Measurements from ENCODE around the gene KCNA4. TPM values are rescaled to one million over a fixed set of nuclear protein-coding genes. Genes with fewer than 3 reads are reported as not detected.

Gene KCNA4
- polyA plus RNA-seq, 3 donors = not detected

- Histone ChIP-seq H3K9ac (ENCODE audit: insufficient read depth, low read length, poor library complexity, severe bottlenecking) (no peak overlapping the region), H3K36me3 (replicated peaks in 1 of 2; ENCODE audit: control insufficient read depth in 1 of 2, insufficient read depth in 2 of 2, low read length in 2 of 2) (no peaks in the 10 kb centered on the region), H3K4me3 (replicated peaks in 1 of 3; ENCODE audit: low read depth in 2 of 3, low read length in 3 of 3) (no peak overlapping the region), H3K27ac (ENCODE audit: low read depth in 1 of 2, low read length in 2 of 2) (no peak overlapping the region), H4K20me1 (ENCODE audit: insufficient read depth, low read length) (no peaks in the 10 kb centered on the region), H2AFZ (ENCODE audit: insufficient read depth, low read depth, low read length, poor library complexity, severe bottlenecking) (no peak overlapping the region), H3K4me2 (replicated peaks; ENCODE audit: extremely low read depth, low read length, poor library complexity, severe bottlenecking) (no peak overlapping the region), H3K9me3 (replicated peaks in 1 of 2; ENCODE audit: control insufficient read depth in 1 of 2, insufficient read depth in 1 of 2, low read length in 2 of 2) (peaks cover 8 to 26% of the 10 kb centered on the region in 2 donors), H3K4me1 (ENCODE audit: control insufficient read depth in 1 of 2, insufficient read depth in 2 of 2, low read length in 2 of 2) (no peaks in the 10 kb centered on the region), H3K27me3 (ENCODE audit: control insufficient read depth in 2 of 2, insufficient read depth in 2 of 2, low read length in 2 of 2) (peaks cover 20 to 27% of the 10 kb centered on the region in 2 donors), H3K79me2 (ENCODE audit: insufficient read depth, low read length) (no peaks in the 10 kb centered on the region)
- Mint-ChIP-seq H3K4me1 (no peaks in the 10 kb centered on the region), H3K9me3 (peaks cover 0 to 11% (median 3%) of the 10 kb centered on the region in 7 donors), H3K36me3 (no peaks in the 10 kb centered on the region), H3K4me3 (no peak overlapping the region), H3K27me3 (ENCODE audit: low read depth in 3 of 3) (peaks cover 4% of the 10 kb centered on the region in 3 donors), H3K27ac (no peak overlapping the region)
- WGBS (ENCODE audit: insufficient coverage) = 83% methylated on average over 6 of the region's 15 CpGs
- no peak for DNase-seq
- intact Hi-C loops (cut with micrococcal nuclease) = no loop called here
- TF ChIP-seq CTCF (IDR thresholded peaks at IDR 0.05) = no peak
These were observed 4.5 kb downstream of the KCNA4 start for GRCh38 chr11:30012346-30012745.

- no CpG with 5 or more reads among the region's 3 CpGs for WGBS (ENCODE audit: insufficient coverage)
- H2AFZ ChIP-seq (ENCODE audit: insufficient read depth, low read depth, low read length, poor library complexity, severe bottlenecking) = no peak overlapping the region
- intact Hi-C loops (cut with micrococcal nuclease) = no loop called here
- Mint-ChIP-seq H3K4me3 (no peak overlapping the region), H3K9me3 (peaks cover 0 to 2% (median 0%) of the 10 kb centered on the region in 7 donors), H3K4me1 (no peaks in the 10 kb centered on the region), H3K36me3 (no peaks in the 10 kb centered on the region), H3K27me3 (ENCODE audit: low read depth in 3 of 3) (peaks cover 0 to 2% (median 0%) of the 10 kb centered on the region in 3 donors), H3K27ac (no peak overlapping the region)
- H3K27me3 ChIP-seq (ENCODE audit: control insufficient read depth in 2 of 2, insufficient read depth in 2 of 2, low read length in 2 of 2) = no peaks in the 10 kb centered on the region
- H3K27ac ChIP-seq (ENCODE audit: low read depth in 1 of 2, low read length in 2 of 2) = no peak overlapping the region
- no peak overlapping the region for H3K9ac ChIP-seq (ENCODE audit: insufficient read depth, low read length, poor library complexity, severe bottlenecking)
- peaks cover 0 to 8% of the 10 kb centered on the region in 2 donors for H3K9me3 ChIP-seq (replicated peaks in 1 of 2; ENCODE audit: control insufficient read depth in 1 of 2, insufficient read depth in 1 of 2, low read length in 2 of 2)
- no peak overlapping the region for H3K4me3 ChIP-seq (replicated peaks in 1 of 3; ENCODE audit: low read depth in 2 of 3, low read length in 3 of 3)
- no peaks in the 10 kb centered on the region for H3K79me2 ChIP-seq (ENCODE audit: insufficient read depth, low read length)
- no peak for DNase-seq
- H4K20me1 ChIP-seq (ENCODE audit: insufficient read depth, low read length) = no peaks in the 10 kb centered on the region
- no peak overlapping the region for H3K4me2 ChIP-seq (replicated peaks; ENCODE audit: extremely low read depth, low read length, poor library complexity, severe bottlenecking)
- no peaks in the 10 kb centered on the region for H3K36me3 ChIP-seq (replicated peaks in 1 of 2; ENCODE audit: control insufficient read depth in 1 of 2, insufficient read depth in 2 of 2, low read length in 2 of 2)
- no peaks in the 10 kb centered on the region for H3K4me1 ChIP-seq (ENCODE audit: control insufficient read depth in 1 of 2, insufficient read depth in 2 of 2, low read length in 2 of 2)
- TF ChIP-seq CTCF (IDR thresholded peaks at IDR 0.05) = no peak
These were observed 7.8 kb downstream of the KCNA4 start for GRCh38 chr11:30009060-30009459.
